GM18498 (cell line): ENCODE results near the gene M6PR.
"Not testable (repeated sequence)": the region's sequence is repeated elsewhere in the genome, so short reads cannot be mapped to it uniquely, and the experiment has no call there.

Experiments used
- ATAC-seq: cut with Tn5 transposase; IDR thresholded peaks from one replicate; pipeline ENCODE4 v1.9.1; 2021; ENCODE audit warnings: mild to moderate bottlenecking, moderate library complexity; ENCODE audit not compliant: unreplicated experiment

Gene M6PR

GRCh38 chr12:8951744-8952143, 2.3 kb upstream of the M6PR start:
- no peak for ATAC-seq

DNA sequence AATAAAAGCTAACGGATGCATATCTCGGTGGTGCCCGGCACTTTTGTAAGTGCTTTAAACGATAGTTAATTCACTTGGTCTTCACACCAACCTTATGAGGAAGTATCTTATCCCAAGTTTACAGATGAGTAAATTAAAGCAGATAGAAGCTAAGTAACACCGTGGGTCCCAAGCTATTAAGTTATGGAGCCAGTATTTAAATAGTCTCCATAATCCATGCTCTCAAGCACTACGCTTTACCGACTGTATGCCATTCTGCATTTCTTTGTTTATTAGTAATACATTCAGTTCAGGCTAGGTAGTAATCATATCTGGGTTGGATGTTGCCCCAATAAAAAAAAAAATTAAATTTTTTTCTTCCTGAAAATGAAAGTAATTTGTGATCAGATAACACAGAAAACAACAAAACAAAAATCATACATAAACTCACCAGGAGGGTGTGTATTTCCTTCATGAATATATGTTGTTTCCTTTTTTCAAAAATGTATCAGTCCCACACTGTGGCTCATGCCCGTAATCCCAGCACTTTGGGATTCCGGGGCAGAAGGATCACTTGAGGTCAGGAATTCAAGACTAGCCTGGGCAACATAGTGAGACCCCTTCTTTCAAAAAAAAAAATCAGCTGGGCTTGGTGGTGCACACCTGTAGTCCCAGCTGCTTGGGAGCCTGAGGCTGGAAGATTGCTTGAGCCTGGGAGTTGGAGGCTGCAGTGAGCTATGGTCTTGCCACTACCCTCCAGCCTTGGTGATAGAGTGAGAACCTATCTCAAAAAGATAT, 1.4 kb upstream of the M6PR start:
- ATAC-seq, result no peak

DNA sequence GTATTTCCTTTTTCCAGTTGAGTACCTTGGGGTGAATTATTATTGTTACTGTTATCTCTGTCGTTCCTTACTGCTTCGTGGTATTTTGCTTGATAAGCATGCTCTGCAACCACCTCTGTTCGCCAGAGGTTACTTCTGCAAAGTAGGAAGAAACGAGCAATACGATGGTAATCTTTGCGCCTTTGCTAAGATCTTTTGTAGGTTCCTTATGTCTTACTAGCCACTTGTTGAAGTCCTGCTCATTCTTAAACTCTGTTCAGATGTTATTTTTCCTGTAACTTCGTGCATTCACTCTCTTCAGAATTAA, 729 bp upstream of the M6PR start:
- no peak for ATAC-seq

- no peak for ATAC-seq
These were observed 624 bp downstream of the M6PR start for GRCh38 chr12:8948701-8949341.

DNA sequence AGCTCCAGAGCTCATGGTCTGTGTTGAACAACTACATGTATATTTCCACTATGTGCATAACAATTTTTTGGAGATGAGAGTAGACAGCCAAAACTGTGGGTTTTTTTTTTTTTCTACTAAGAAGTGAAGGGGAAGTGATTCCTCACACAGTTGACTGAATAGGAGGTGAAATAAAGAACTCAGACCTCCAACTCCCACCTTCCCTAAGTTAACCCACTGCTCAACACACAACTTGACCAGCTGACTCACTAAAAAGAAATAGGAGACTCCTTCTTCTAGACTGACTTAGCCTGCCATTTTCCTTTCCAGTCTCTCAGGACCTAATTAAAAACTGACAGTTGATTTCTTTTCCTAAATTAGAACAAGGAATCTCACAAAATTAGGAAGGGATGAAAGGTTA, 1.7 kb downstream of the M6PR start:
- no peak for ATAC-seq

DNA sequence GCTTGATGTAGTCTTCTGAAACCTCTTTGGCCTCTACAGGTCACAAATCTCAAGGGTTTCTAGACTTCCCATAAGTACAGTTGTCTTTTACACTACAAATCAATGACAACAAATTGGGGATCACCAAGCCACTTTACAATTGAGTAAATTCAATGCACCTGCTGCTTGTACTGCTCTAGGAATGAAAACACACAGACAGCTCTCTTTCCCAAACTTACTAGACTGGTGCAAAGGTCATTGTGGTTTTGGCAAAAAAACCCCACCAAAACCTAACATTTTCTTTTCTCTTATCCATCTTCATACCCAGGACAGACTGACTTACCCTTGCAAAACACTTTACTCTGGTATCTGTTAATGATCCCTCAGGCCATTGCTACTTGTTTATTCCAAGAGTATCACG, 2.7 kb downstream of the M6PR start:
- ATAC-seq, result no peak

GRCh38 chr12:8943565-8944186, 5.8 kb downstream of the M6PR start:
- ATAC-seq, result no peak

GRCh38 chr12:8941691-8942478, 7.6 kb downstream of the M6PR start:
- ATAC-seq, result no peak

DNA sequence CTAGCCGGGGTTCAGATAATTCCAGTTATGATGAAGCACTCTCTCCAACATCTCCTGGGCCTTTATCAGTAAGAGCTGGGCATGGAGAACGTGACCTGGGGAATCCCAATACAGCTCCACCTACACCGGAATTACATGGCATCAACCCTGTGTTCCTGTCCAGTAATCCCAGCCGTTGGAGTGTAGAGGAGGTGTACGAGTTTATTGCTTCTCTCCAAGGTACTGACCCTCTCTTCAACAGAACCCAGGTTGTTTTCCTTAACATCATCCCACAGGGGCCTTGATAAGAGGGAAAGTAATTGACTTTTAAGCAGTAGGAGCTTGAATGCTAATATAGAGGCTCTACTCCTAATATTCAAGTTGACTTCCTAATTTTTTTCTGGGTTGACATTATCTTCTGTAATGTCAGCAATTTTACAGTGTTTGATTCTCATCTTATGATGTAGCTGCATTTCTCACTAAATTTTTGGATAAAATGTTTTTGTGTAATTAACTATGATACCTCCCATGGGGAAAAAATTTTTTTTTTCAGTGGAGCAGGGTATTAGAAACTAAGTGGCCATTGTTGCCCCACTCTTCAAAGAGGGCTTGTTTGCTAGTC, 11.5 kb downstream of the M6PR start:
- not testable (repeated sequence) for ATAC-seq

- no peak for ATAC-seq
These were observed 12.7 kb downstream of the M6PR start for GRCh38 chr12:8936735-8937134.

- not testable (repeated sequence) for ATAC-seq
These were observed 15.4 kb downstream of the M6PR start for GRCh38 chr12:8934080-8934479.

GRCh38 chr12:8932464-8932863, 17.0 kb downstream of the M6PR start:
- ATAC-seq, result not testable (repeated sequence)

DNA sequence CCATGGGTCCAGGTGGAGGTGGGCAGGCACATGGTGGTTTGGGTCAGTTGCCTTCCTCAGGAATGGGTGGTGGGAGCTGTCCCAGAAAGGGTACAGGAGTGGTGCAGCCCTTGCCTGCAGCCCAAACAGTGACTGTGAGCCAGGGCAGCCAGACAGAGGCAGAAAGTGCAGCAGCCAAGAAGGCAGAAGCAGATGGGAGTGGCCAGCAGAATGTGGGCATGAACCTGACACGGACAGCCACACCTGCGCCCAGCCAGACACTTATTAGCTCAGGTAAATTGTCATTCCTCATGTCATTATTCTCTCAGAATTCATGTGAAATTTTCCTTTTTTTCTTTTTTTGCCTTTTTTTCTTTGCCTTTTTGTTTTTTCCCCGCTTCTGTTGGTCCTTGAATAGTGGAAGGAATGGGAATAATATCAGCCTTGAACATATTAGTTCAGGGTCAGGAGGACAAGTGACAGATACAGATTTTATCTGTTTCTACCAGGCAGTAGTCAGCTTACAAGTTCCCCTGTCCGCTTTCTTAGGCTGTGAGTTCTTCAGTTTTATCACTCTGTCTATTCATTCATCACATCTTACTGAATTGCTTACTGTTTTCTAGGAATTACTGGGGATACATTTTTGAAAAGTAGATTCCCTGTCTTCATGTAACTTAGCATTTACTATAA, 18.7 kb downstream of the M6PR start:
- ATAC-seq, result not testable (repeated sequence)

DNA sequence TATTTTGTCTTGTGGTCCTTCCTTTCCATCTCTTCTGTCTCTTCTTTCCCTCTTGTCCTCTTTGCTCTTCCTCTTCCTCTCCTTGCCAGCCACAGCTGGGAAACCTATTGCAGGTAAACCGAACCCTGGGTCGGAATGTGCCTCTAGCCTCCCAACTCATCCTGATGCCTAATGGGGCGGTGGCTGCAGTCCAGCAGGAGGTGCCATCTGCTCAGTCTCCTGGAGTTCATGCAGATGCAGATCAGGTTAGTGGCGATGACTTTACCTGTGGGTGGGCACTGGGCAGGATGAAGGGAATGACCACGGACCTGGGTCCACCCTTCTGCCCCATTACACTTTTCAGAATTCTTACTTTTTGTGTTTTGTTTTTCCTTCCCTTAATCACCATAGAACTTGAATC, 26.9 kb downstream of the M6PR start:
- ATAC-seq, result no peak

DNA sequence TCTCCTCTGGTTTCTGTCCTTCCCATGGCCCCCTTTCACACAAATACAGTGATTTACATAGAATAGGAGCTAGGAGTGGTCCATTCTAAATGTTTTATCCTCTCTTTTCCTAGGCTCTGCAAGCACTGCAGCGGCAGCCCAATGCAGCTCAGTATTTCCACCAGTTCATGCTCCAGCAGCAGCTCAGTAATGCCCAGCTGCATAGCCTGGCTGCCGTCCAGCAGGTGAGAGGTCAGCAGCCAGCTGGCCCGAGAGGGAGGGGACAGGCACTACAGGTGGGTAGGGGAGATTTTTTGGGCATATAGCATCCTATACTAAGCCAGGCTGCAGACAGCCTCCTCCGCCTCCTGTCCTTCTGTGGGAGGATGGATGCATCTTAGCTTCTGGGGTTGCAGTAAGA, 29.8 kb downstream of the M6PR start:
- not testable (repeated sequence) for ATAC-seq

GRCh38 chr12:8917751-8918150, 31.7 kb downstream of the M6PR start:
- ATAC-seq, result no peak

DNA sequence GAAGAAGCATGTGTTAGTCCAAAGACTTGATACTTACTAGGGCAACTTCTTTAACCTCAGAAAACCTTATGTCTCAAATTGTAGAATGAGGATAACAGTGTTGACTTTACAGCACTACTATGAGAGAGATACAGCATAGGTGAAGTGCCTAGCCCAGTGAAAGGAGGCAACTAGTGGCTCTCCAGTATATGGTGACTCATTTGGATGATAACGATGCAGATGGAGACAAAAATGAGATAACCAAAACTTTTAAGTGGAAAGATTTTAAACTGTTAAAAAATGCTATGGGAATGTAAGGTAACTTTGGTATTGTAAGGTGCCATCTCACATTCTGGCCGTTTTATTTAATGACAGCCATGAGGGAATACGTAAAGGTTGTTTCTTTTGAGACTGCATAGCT, 32.4 kb downstream of the M6PR start:
- no peak for ATAC-seq

- no peak for ATAC-seq
These were observed 33.3 kb downstream of the M6PR start for GRCh38 chr12:8916154-8916553.

DNA sequence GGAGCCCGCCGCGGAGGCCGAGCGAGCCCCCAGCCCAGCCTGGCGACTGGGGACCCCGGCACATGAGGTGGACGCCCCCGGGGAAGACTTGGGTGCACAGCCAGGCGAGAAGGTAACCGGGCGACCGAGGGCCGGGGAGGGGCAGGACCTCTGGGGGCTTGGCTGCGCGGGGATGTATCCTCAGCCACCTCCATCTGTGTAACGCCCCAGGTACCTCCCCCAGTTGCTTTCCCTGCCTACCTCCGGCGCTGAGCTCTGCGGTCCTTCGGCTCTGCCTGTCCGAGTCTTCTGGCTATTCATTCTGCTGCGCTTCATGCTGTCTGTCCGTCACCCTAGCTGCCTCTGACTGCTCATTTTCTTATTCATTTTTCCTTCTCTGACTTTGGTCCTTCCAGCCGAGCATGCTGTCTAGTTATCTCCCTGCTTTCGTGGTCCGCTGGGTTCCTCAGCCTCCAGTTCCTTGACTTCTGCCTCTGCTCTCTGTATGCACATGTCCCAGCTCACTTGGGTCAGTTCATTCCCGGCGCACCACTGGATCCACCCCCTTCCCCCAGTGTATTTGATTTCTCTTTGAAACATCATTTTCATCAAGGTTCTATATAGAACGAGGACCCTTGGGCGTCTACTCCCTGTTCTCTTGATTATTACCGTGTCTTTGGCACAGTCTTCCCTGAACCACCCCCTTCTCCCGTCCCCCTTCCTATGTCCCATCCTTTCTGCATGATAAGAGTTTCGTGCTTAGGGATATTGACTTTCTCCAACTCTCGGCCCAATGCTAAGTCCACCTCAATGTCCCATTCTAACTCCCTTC, 34.5 kb downstream of the M6PR start:
- ATAC-seq, result peak; percentile 85
